GM18861 (cell line): Measurements from ENCODE around the gene UGCG.

ENCODE experiments used
- ATAC-seq: cut with Tn5 transposase; IDR thresholded peaks from one replicate; pipeline ENCODE4 v1.9.1; 2021; ENCODE audit not compliant: unreplicated experiment

The UGCG gene

DNA sequence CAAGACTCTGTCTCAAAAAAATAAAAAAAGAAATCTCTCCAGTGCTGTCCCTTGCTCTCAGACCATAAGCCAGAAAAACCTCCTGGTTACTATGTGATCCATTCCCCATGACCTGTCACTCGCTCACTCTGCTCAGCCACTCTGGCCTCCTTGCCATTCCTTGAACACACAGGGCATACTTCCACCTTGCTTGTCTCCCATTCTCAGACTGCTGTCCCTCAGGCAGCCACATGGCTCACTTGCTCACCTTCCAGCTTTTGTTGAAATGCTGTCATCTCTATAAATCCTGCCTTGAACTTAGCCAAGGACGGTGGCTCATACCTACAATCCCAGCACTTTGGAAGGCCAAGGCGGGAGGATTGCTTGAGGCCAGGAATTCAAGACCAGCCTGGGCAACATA lies 82.9 kb downstream of the UGCG start:
- no peak for ATAC-seq

DNA sequence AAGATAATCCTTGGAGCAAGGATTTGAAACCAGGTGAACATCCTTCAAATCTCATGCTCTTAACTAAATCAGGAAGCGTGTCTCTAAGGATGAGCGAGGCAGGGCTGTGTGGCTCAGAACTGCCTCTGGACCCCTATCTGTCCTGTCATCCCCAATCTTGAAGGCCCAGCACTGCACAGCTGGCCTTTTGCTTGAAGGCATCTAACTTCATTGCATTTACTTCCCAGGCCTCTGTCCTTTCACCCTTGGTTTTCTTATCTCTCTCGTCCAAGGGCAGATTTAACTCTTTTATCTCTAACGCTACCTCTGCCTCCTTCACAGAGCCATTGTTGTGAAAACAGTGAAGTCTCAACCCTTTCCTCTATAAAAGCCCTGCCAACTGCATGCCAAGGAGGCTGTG lies 83.8 kb downstream of the UGCG start:
- no peak for ATAC-seq

DNA sequence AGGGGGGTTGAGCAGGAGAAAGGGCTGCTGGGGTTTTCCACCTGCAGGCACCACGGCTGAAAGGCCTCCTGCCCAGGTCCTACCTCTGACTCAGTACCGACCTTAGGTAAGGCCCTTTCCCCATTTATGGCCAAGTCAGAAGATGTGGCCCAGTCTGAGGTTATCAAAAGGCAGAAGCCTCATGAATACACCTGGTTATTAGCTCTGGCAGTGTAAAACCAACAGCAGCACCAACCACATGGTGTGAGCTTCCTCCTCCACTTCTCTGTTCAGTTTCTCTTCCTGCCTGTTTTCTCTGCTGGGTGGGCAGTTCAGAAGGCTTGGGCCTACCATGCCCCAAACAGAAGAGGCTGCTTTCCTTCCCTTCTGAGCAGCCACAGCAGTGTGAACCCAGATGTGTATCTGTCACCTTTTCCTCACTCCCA lies 86.9 kb downstream of the UGCG start:
- ATAC-seq = peak; percentile 55

DNA sequence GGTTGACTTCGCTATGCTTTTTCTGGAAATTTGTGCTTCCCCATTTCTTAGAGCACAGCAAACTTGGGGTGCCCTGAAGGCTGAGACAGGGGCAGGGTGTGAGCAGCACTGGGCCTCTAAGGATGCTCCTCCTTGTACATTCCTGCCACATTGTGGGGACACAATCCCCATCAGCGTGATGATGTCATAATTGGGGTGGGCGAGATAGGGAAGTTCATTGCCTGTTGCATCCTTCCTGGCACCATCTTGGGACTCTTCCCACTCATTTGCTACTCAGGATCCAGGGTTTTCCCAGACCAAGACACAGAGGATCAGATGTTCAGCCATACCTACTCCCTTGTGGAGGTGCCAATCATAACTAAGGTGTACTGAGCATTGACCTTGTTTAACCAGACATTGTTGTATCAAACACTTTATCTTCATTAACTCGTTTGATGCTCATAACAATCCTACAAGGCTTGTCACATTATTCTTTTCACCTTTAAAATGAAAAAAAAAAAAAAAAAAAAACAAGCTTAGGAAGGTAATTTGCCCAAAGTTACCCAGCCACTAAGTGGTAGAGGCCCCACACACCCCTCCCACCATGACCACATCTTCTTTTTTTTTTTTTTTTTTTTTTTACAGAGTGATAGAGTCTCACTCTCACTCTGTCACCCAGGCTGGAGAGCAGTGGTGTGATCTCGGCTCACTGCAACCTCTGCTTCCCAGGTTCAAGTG lies 87.6 kb downstream of the UGCG start:
- no peak for ATAC-seq
